Right ventricle myocardium inferior (tissue), 1 donor: ENCODE measurements around the gene AMOTL1. TPM values are rescaled to one million over a fixed set of nuclear protein-coding genes. Genes with fewer than 3 reads are reported as not detected.
"Not testable (repeated sequence)": the region's sequence is repeated elsewhere in the genome, so short reads cannot be mapped to it uniquely, and the experiment has no call there.

Experiments used
- ATAC-seq: fragments of 200-7000 bp; cut with Tn5 transposase; one replicate; pipeline ENCODE4 v1.9.1; 2020; ENCODE audit warnings: mild to moderate bottlenecking, moderate library complexity
- DNase-seq: peaks from one replicate; pipeline ENCODE4 v3.0.0; 2021; ENCODE audit errors: missing footprints
- intact Hi-C: fragments of 100-400 bp; cut with DNase I; formaldehyde crosslinking; loops from one replicate; pipeline ENCODE4 v1.11.0; 2022
- total RNA-seq: library from RNA; stranded (reverse); fragmentation: NEBNext Ultra II Directional; extraction: Animal tissue kit (Norgen Biotek cat#: 25700); gene quantifications from one replicate; pipeline ENCODE4 v1.2.1, GENCODE V29; 2021
- donor health status: DM: no; HTN: yes; CAD: no; lungs with severe emphysema.

Gene AMOTL1
- total RNA-seq, 1 donor from 2014 or later: 53.5 TPM

DNA sequence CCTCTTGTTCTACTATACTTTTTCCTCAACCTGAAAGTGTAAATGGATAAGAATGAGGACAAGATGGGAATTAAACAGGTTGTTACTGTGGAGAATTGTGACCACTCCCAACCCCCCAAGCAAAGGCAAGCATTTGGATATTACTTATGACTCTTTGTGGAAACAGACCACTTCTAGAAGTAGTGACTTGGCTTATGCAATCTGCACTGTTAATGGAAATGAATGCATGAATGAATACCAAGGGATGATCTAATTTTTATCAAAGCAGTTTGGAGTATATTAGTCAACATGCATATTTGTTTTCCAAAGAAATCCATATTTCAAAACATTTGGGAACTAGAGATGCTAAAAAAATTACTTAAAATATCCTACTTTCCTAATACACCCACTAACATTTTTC, 35.3 kb downstream of the AMOTL1 start:
- ATAC-seq: no peak
- intact Hi-C loops: loop anchor here (5.0 kb wide), 1 partner anchor 34 kb away; no protein-coding TSS in a partner anchor
- no peak for DNase-seq

DNA sequence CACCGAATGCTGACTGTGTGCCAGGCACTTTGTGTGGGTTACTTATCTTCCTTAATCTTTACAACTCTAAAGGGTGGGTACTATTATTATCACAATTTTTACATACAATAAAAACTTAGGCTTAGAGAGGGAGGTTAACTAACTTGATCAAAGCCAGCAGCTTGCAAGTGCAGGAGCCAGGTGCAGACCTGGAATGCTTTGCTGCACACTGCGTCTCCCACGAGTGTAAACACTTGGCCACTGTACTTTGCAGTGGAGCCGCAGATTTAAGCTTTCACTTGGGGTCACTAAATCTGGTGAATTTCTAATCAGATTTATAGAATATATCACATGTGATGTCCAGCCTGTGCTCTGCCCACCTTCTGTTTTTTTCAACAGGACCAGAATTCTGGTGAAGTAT, 36.7 kb downstream of the AMOTL1 start:
- intact Hi-C loops: loop anchor here (5.0 kb wide), 1 partner anchor 32 kb away; no protein-coding TSS in a partner anchor
- no peak for DNase-seq
- no peak for ATAC-seq

DNA sequence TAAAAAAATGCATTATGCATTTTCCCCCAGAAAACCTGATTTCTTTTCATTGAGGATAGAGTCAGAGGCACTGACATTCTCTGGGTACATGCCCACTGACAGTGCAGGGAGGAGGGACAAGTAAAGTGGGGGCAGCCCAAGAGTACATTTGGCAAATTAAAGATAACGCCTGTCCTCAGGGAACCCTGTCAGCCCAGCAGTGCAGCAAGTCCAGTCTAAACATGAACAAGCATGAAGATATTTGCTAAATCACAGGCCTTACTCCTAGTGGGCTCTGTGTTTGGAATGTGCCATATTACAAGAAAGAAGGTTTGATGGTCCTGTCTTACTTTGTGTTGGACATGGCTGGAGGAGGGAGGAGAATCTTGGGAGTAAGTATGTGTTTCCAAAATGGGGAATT, 37.9 kb downstream of the AMOTL1 start:
- no peak for DNase-seq
- peak; percentile 71 for ATAC-seq
- intact Hi-C loops: no loop called here

DNA sequence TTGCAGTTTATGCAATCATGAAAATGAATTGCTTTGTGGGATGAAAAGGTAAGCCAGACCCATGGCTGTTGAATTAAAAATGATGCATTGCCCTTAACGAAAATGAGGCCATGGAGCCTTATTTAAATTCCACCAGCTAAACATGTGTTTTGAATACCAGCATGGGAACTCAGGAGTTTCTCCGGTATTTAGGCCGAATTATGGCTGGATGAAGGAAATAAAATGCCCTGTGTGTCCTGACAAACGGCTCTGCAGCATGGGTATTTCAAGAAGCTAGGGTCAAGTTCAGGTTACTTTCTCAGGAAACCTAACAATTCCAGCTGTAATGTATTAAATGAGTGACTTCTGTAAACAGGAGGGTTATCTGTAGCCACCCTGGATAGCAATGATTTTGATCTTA, 38.3 kb downstream of the AMOTL1 start:
- intact Hi-C loops: no loop called here
- ATAC-seq (no peak), DNase-seq (no peak)

DNA sequence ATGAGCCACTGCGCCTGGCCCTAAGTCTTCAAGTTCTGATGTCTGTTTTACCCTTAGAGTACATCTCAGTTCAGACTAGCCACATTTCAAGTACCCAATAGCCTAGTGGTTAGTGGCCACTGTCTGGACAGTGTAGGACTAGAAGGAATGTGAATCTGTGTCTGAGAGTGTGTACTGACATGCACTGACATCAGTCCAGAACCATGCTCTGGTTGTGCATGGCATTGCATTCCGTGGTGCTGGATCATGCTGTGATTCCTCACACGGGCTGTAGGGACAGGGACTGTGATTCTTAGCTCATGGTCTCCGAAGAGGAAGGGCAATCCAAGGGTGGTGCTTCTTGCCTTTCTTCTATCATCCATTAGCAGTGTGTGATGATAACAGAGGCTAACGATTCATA, 41.1 kb downstream of the AMOTL1 start:
- intact Hi-C loops: no loop called here
- ATAC-seq (no peak), DNase-seq (no peak)

DNA sequence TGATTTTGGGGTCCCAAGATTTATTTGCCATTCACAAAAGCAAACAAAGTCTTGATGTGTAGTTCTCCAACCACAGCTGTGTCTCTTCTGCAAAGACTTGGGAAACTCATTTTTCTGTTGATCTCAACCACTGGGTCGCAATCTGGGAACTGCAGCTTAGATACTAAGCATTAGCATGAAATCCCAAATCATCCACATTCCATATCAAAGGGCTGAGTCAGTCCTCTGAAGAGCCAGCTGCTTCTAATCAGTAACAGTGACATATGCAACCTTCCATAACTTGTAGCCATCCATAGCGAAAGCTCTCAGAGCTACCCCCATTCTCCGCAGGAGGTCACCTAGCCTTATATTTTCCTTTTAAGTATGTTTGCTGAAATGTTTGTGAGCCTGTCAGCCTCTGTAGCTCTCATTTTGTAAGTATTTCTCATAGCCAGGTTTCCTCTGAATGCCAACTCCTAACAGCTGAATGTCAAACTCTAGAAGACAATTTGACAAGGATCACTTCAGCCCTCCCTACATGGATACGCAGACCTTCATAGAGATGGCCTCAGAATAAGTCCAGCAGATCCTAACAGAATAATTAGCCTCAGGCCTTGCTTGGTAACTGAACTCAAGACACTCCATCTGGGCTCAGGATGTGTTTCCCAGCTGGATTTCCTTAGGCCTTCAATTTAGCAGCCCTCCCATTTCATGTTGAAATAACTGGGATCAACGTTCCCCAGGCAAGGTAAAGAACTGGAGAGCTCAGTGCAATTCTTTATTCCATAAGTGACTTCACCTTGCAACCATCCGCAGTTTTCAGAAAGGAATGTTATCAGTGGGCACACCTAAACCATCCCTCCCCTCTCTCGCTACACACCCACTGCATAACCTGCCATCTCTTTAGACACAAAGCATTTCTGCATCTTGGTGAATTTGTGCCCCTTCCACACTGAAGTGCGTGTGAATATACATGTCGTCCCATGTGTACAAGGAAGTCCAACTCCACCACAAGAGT, 44.9 kb downstream of the AMOTL1 start:
- intact Hi-C loops: loop anchor here (5.0 kb wide), 1 partner anchor 34 kb away; no protein-coding TSS in a partner anchor
- DNase-seq: not testable (repeated sequence)
- peak; percentile 26 for ATAC-seq

DNA sequence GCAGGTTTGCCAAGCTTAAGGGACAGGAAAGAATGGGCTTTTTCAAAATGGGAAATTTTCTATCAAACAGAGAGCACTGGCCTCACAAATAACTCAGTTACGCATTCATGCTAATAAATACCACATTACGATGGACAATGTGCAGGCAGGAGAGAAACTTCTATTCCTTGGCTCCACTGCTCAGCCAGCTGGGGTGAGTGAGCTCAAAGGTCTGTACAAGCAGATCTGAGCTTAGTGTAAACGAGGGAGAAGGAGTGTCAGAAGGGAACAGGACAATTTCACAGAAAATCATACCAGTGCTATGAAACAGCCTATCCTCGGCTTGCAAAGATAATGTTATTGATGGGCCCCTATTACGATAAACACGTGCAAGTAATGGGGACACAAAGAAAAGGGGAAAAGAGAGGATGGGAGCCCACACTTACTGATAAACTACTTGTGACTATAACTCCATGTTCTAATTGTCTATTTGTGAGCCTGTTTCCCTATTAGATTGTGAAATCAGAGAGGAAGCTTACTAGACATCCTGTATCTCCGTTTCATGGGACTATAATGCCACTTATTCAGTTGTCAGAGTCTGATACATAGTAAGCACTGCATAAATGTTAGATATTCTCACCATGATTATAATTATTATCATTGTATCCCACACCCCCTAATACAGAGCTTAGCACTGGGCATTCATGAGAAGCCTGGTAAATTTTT, 46.3 kb downstream of the AMOTL1 start:
- ATAC-seq (peak; percentile 63), DNase-seq (no peak)
- intact Hi-C loops: loop anchor here (5.0 kb wide), 1 partner anchor 33 kb away; no protein-coding TSS in a partner anchor

DNA sequence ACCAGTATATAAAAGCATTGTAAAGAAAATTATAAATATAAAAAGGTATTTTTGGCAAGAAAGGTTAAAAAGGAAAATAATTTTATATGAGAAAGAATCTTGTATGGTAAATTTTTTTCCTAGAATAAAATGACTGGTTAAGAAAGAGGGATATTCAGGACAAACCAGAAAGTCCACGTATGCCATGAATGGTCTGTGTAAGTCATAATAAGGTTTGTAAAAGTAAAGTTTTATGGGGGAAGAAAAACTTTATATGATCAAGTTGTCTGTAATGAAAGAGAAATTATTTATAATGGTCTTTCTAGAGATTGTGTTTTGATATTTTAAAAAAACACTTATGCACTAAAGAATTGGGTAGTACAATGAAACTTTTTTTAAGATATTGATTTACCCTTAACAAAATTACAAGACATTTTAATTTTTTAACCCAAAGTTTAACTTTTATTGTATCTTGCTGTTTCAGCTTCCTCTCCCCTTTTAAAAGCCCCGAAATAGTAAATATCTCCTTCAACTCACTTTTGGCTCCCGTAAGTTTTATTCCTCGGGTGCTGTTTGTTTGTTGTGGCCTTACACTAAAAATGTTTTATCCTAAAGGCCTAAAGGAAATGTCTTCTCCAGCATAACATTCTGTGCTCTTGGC, 47.7 kb downstream of the AMOTL1 start:
- no peak for DNase-seq
- intact Hi-C loops: no loop called here
- no peak for ATAC-seq

DNA sequence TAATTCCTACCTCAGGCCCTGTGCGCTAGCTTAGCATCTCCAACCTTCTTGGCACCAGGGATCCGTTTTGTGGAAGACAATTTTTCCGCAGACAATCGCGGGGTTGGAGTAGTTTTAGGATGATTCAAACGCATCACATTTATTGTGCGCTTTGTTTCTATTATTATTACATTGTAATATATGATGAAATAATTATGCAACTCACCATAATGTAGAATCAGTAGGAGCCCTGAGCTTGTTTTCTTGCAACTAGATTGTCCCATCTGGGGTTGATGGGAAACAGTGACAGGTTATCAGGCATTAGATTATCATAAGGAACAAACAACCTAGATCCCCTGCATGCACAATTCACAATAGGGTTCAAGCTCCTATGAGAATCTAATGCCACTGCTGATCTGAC, 52.3 kb downstream of the AMOTL1 start:
- intact Hi-C loops: no loop called here
- ATAC-seq: no peak
- DNase-seq: no peak

DNA sequence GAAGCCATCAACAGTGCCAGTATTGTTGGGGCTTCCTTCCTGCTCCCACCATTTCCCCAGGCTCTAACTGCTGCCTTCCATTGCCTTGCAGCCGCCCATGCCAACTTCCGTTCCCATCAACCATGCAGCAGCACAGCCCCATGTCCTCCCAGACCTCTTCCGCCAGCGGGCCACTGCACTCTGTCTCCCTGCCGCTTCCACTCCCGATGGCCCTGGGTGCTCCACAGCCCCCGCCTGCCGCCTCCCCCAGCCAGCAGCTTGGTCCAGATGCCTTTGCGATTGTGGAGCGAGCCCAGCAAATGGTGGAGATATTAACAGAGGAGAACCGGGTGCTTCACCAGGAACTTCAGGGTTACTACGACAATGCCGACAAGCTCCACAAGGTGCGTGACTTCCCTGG, 53.3 kb downstream of the AMOTL1 start:
- intact Hi-C loops: no loop called here
- DNase-seq: no peak
- ATAC-seq: no peak

DNA sequence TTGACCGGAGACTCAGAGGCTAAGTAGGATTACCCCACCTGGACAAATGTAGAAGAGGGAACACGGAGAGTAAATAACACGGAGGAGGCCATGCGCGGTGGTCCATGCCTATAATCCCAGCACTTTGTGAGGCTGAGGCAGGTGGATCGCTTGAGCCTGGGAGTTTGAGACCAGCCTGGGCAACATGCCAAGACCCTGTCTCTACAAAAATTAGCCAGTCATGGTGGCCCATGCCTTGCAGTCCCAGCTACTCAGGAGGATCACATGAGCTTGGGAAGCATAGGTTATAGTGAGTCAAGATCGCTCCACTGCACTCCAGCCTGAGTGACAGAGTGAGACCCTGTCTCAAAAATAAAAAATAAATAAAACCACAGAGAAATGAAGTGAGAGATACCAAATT, 53.9 kb downstream of the AMOTL1 start:
- intact Hi-C loops: no loop called here
- ATAC-seq (no peak), DNase-seq (no peak)

DNA sequence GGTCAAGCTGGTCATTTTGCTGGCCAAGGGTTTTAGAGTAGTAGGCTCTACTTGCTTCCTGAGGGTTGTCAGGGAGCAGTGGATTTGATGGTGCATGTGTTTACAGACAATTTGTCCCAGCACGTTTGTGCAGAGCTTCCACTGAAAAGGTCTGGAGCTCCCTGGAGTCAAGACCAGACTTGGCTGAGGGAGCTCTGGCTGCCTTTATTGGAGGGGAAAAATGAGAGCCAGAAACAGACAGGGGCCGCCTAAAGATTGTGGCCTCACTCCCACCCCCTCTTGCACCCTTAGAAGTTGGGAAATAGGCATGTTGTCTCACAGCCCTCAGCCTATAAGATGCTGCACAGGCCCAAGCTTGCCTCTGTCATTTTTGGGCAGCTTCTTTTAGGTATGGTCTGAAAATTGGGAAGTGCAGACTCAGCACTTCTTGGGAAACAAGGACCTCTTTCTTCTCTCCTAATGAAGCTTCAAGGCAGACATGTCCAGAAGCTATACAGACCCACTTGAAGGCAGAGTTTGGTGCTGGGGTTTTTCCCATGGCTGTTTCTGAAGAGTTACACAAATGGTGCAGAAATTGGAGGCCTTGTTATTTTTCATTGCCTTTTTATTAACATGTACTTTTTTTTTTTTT, 55.1 kb downstream of the AMOTL1 start:
- ATAC-seq: peak; percentile 51
- DNase-seq: no peak
- intact Hi-C loops: no loop called here

DNA sequence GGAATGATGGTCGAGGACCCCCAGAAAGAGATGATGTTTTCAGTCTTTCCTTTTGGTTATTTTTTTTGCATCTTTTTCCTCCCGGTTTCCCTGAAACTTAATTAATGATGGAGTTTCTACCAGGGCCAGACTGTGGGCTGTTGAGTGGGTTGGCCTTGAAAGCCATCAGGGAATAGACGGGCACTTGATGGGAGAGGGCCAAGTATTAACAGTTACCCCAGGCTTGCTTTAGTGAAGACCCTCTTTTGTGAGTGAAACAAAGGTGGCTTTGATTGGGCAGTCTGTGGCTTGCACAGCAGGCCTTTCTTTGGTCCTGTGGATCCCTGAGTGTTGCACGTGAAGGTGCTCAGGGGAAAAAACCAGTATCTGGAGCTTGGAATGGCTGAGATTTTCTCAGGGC, 56.9 kb downstream of the AMOTL1 start:
- intact Hi-C loops: no loop called here
- no peak for ATAC-seq

DNA sequence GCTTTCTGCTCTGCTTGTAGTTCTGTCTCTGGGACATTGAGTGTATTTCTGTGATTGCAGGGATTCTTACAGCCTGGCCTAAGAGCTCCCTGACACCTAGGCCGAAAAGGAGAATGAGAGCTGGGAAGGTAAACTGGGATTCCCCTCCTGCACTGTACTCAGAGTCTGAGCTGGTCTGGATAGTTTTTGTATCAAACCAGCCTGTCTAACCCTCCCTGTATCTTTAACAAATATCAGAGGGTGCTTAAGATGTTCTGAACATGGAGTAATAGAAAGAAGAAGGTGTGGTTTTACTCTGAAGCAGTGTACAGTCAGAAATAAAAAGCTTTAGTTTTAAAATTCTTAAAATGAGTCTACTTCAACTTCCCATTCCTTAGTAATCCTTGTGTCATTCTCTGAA, 57.3 kb downstream of the AMOTL1 start:
- DNase-seq (no peak), ATAC-seq (no peak)
- intact Hi-C loops: no loop called here

More for the DNA sequence above, 56.9 kb downstream of the AMOTL1 start:
- no peak for DNase-seq

DNA sequence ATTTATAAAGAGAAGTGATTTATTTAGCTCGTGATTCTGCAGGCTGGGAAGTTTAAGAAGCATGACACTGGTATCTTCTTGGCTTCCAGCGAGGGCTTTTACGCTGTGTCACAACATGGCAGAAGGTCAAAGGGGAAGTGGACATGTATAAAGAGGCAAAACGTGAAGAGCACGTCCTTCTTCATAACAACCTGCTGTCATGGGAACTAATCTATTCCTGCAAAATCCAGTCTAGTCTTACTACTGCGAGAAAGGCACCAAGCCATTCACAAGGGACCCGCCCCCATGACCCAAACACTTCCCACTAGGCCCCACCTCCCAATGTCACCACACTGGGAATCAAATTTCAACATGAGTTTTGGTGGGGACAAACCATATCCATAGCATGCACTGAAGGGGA, 58.3 kb downstream of the AMOTL1 start:
- intact Hi-C loops: no loop called here
- ATAC-seq (no peak), DNase-seq (no peak)

DNA sequence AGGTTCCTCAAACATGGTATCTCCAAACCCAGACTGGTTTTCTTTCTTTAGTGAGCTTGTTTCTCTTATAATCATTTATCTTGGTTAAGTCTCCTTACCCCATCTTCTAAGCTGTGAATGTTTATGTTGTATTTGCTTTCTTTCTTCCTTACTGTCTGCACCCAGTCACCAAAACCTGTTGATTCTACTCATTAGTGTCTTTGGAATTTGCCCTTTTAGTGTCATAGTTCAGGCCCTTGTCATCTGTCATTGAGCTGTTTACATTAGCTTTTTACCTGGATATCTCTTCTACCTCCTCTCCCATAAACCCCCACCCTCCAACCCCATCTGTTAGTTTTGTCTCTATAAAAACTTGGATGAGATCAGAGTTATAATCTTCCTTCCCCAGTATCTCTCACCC, 59.9 kb downstream of the AMOTL1 start:
- no peak for DNase-seq
- intact Hi-C loops: no loop called here
- ATAC-seq: no peak

DNA sequence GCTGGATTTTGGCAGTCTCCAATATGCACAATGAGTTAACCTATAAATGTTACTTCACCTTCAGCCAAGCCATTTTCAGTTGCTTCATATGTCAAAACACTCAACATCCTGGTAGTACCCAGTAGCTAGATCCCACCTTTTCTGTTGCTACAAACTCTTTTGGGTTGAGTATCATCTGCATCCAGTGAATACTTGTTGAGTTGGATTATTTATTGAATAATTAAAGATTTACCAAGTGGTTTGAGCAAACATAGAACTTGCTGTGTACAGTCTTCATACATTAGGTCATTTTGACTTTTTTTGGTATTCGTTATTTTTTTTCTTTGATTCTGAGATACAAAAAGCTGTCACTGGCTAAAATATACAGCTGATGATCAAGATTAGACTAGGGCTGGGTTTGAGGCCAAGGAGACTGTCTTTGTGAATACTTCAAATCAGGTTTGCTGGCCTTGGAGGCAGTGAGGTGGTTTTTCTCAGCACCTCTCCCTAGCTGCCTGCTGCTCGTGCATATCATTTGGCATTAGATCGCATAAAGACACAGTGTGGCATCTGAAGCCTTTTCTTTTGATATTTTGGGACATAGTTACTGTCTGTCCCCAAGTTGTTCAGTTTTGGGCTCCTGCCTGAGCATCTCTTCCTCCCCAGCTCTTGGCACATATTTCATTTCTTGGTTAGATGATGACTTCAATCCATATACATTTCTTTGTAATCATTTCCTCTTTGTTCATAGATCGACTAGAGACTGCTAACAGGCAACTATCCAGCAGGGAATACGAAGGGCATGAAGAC, 62.8 kb downstream of the AMOTL1 start:
- DNase-seq: no peak
- no peak for ATAC-seq
- intact Hi-C loops: no loop called here

DNA sequence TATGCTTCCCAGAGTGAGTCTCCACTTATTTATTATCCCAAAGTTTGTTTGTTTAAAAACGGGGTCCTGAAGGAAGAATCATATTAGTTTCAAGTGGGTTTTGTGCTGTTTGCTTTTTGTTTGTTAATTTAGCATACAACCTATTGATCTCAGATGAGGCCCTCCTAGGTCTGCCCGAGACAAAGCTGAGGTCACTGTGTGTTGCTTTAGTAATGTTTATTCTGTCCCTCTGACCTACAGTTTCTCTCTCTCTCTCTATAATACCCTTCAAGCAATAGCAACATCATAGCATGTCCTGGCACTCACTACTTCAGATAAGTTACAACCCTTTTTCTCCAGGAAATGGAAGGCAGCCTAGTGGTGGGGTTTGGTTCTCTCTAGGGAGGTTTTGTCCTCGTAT, 63.4 kb downstream of the AMOTL1 start:
- no peak for ATAC-seq
- DNase-seq: no peak
- intact Hi-C loops: no loop called here
